Activated CD4-positive, alpha-beta memory T cell treated with anti-CD3 and anti-CD28 coated beads, Interleukin-2, amount 10 ng/mL, durations not matched to agents 7 days and 5 days (primary cell): ENCODE measurements around the gene SIVA1. TPM values are rescaled to one million over a fixed set of nuclear protein-coding genes. Genes with fewer than 3 reads are reported as not detected.
"Not testable (repeated sequence)": the region's sequence is repeated elsewhere in the genome, so short reads cannot be mapped to it uniquely, and the experiment has no call there.

Source experiments
- CTCF ChIA-PET: fragments of 350-600 bp; sonication (Branson Sonifier 250); formaldehyde crosslinking; loops from one replicate; lab custom pipeline; 2021; ENCODE audit warnings: antibody characterized with exemption, inconsistent platforms; lab: Charles Lee
- POLR2A ChIA-PET: fragments of 350-600 bp; sonication (Branson Sonifier 250); formaldehyde crosslinking; loops from one replicate; lab custom pipeline; 2021; ENCODE audit warnings: antibody characterized with exemption; lab: Charles Lee
- DNase-seq: peaks from one replicate; pipeline ENCODE4 v3.0.0-alpha.2; 2020
- H3K27ac Mint-ChIP-seq: one replicate; pipeline ENCODE4 v1.8.0; 2021; ENCODE audit warnings: mild to moderate bottlenecking, mixed read lengths
- H3K27me3 Mint-ChIP-seq: one replicate; pipeline ENCODE4 v1.8.0; 2021; ENCODE audit warnings: mixed read lengths
- H3K36me3 Mint-ChIP-seq: one replicate; pipeline ENCODE4 v1.8.0; 2021; ENCODE audit warnings: low read depth, mixed read lengths
- H3K4me1 Mint-ChIP-seq: one replicate; pipeline ENCODE4 v1.8.0; 2021; ENCODE audit warnings: mixed read lengths
- H3K4me3 Mint-ChIP-seq: one replicate; pipeline ENCODE4 v1.8.0; 2021; ENCODE audit warnings: mild to moderate bottlenecking, mixed read lengths
- H3K9me3 Mint-ChIP-seq: one replicate; pipeline ENCODE4 v1.8.0; 2021; ENCODE audit warnings: mixed read lengths
- total RNA-seq, 2 experiments: library from RNA; stranded (reverse); gene quantifications; one replicate each; pipeline ENCODE4 v1.2.3, GENCODE V29; 2021

Gene SIVA1
- total RNA-seq, 2 experiments from 2014 or later, result 87.0 to 96.2 TPM

- Mint-ChIP-seq H3K36me3 (no peaks in the 10 kb centered on the region), H3K4me3 (no peak overlapping the region), H3K9me3 (no peaks in the 10 kb centered on the region), H3K4me1 (peaks cover 16% of the 10 kb centered on the region), H3K27ac (no peak overlapping the region), H3K27me3 (no peaks in the 10 kb centered on the region)
- no peak for DNase-seq
- CTCF ChIA-PET, result no interaction called here
- POLR2A ChIA-PET, result interaction anchor here (2.1 kb wide), 1 partner anchor 9 kb away, joined by 12 read pairs; the partner anchor contains the start of gene SIVA1
These were observed 10.1 kb upstream of the SIVA1 start for GRCh38 chr14:104742586-104743455.

GRCh38 chr14:104743461-104744380 is 9.2 kb upstream of the SIVA1 start:
- CTCF ChIA-PET, result no interaction called here
- POLR2A ChIA-PET, result interaction anchor here (2.1 kb wide), 1 partner anchor 8 kb away, joined by 12 read pairs; the partner anchor contains the start of gene SIVA1
- no peaks in the 10 kb centered on the region for H3K9me3 Mint-ChIP-seq

GRCh38 chr14:104744484-104744883 is 8.5 kb upstream of the SIVA1 start:
- DNase-seq, result no peak
- peaks cover 16% of the 10 kb centered on the region for H3K4me1 Mint-ChIP-seq
- H3K4me3 Mint-ChIP-seq, result no peak overlapping the region
- H3K27ac Mint-ChIP-seq, result no peak overlapping the region
- H3K27me3 Mint-ChIP-seq, result no peaks in the 10 kb centered on the region
- POLR2A ChIA-PET, result interaction anchor here (0.9 kb wide), 1 partner anchor 21 kb away, joined by 3 read pairs; no protein-coding TSS in a partner anchor
- H3K36me3 Mint-ChIP-seq, result no peaks in the 10 kb centered on the region
- H3K9me3 Mint-ChIP-seq, result no peaks in the 10 kb centered on the region
- CTCF ChIA-PET, result no interaction called here

More at GRCh38 chr14:104743461-104744380, 9.2 kb upstream of the SIVA1 start:
- no peak overlapping the region for H3K4me3 Mint-ChIP-seq
- peaks cover 16% of the 10 kb centered on the region for H3K4me1 Mint-ChIP-seq
- no peak overlapping the region for H3K27ac Mint-ChIP-seq
- no peak for DNase-seq
- H3K36me3 Mint-ChIP-seq, result no peaks in the 10 kb centered on the region
- no peaks in the 10 kb centered on the region for H3K27me3 Mint-ChIP-seq

- Mint-ChIP-seq H3K27me3 (no peaks in the 10 kb centered on the region), H3K36me3 (no peaks in the 10 kb centered on the region), H3K27ac (no peak overlapping the region), H3K9me3 (no peaks in the 10 kb centered on the region), H3K4me1 (peaks cover 16% of the 10 kb centered on the region), H3K4me3 (no peak overlapping the region)
- CTCF ChIA-PET, result no interaction called here
- no peak for DNase-seq
- POLR2A ChIA-PET, result interaction anchor here (0.9 kb wide), 1 partner anchor 22 kb away, joined by 3 read pairs; no protein-coding TSS in a partner anchor
These were observed 7.5 kb upstream of the SIVA1 start for GRCh38 chr14:104745431-104745830.

GRCh38 chr14:104746071-104746545 is 6.8 kb upstream of the SIVA1 start:
- H3K4me1 Mint-ChIP-seq, result peaks cover 16% of the 10 kb centered on the region
- DNase-seq, result peak; percentile 47
- H3K27me3 Mint-ChIP-seq, result no peaks in the 10 kb centered on the region
- H3K36me3 Mint-ChIP-seq, result no peaks in the 10 kb centered on the region
- ChIA-PET POLR2A (no interaction called here), CTCF (no interaction called here)
- no peak overlapping the region for H3K4me3 Mint-ChIP-seq
- no peaks in the 10 kb centered on the region for H3K9me3 Mint-ChIP-seq
- no peak overlapping the region for H3K27ac Mint-ChIP-seq

GRCh38 chr14:104746934-104747481 is 5.9 kb upstream of the SIVA1 start:
- Mint-ChIP-seq H3K36me3 (no peaks in the 10 kb centered on the region), H3K9me3 (no peaks in the 10 kb centered on the region), H3K4me1 (peaks cover 16% of the 10 kb centered on the region), H3K27ac (no peak overlapping the region), H3K4me3 (no peak overlapping the region), H3K27me3 (no peaks in the 10 kb centered on the region)
- ChIA-PET POLR2A (no interaction called here), CTCF (no interaction called here)
- DNase-seq, result no peak

GRCh38 chr14:104747876-104748275 is 5.1 kb upstream of the SIVA1 start:
- H3K4me1 Mint-ChIP-seq, result peaks cover 20% of the 10 kb centered on the region
- CTCF ChIA-PET, result no interaction called here
- H3K27me3 Mint-ChIP-seq, result no peaks in the 10 kb centered on the region

GRCh38 chr14:104749111-104749649 is 3.8 kb upstream of the SIVA1 start:
- Mint-ChIP-seq H3K9me3 (no peaks in the 10 kb centered on the region), H3K4me3 (no peak overlapping the region), H3K27ac (no peak overlapping the region), H3K36me3 (no peaks in the 10 kb centered on the region), H3K4me1 (peaks cover 30% of the 10 kb centered on the region), H3K27me3 (no peaks in the 10 kb centered on the region)
- ChIA-PET CTCF (interaction anchor here (0.5 kb wide), 1 partner anchor 91 kb away, joined by 3 read pairs; no protein-coding TSS in a partner anchor), POLR2A (no interaction called here)
- DNase-seq, result no peak

More at GRCh38 chr14:104747876-104748275, 5.1 kb upstream of the SIVA1 start:
- H3K4me3 Mint-ChIP-seq, result no peak overlapping the region
- no peak overlapping the region for H3K27ac Mint-ChIP-seq
- DNase-seq, result no peak
- no peaks in the 10 kb centered on the region for H3K9me3 Mint-ChIP-seq
- POLR2A ChIA-PET, result no interaction called here
- H3K36me3 Mint-ChIP-seq, result no peaks in the 10 kb centered on the region

- DNase-seq, result no peak
- Mint-ChIP-seq H3K36me3 (no peaks in the 10 kb centered on the region), H3K4me3 (peak overlapping the region; percentile 8), H3K4me1 (peaks cover 37% of the 10 kb centered on the region), H3K27me3 (no peaks in the 10 kb centered on the region), H3K9me3 (no peaks in the 10 kb centered on the region), H3K27ac (no peak overlapping the region)
- POLR2A ChIA-PET, result interaction anchor here (1.4 kb wide), 1 partner anchor 113 kb away, joined by 3 read pairs; no protein-coding TSS in a partner anchor
- CTCF ChIA-PET, result interaction anchor here (4.6 kb wide), 1 partner anchor 15 kb away, joined by 29 read pairs; no protein-coding TSS in a partner anchor
These were observed 2.7 kb upstream of the SIVA1 start for GRCh38 chr14:104750056-104750752.

GRCh38 chr14:104750753-104751057 is 2.2 kb upstream of the SIVA1 start:
- Mint-ChIP-seq H3K4me3 (peak overlapping the region; percentile 48), H3K4me1 (peaks cover 33% of the 10 kb centered on the region)
- DNase-seq, H3K27me3 Mint-ChIP-seq, H3K9me3 Mint-ChIP-seq, H3K36me3 Mint-ChIP-seq, H3K27ac Mint-ChIP-seq: not testable (repeated sequence)
- ChIA-PET CTCF (interaction anchor here (4.6 kb wide), 1 partner anchor 15 kb away, joined by 29 read pairs; no protein-coding TSS in a partner anchor), POLR2A (interaction anchor here (1.4 to 3.2 kb wide), 2 partner anchors 27 to 113 kb away, joined by 3 to 29 read pairs; partner anchors contain the start of gene ADSS1)

GRCh38 chr14:104751539-104752422 is 1.2 kb upstream of the SIVA1 start:
- ChIA-PET CTCF (interaction anchor here (0.9 to 4.6 kb wide), 10 partner anchors 13 to 268 kb away, joined by 3 to 29 read pairs (median 6); partner anchors contain the start of genes ADSS1 and ZBTB42), POLR2A (interaction anchor here (0.7 to 3.2 kb wide), 28 partner anchors 10 to 1190 kb away, joined by 3 to 29 read pairs (median 6); partner anchors contain the start of genes ADSS1, BAG5, CDCA4 and GPR132)
- peaks cover 35% of the 10 kb centered on the region for H3K4me1 Mint-ChIP-seq
- H3K36me3 Mint-ChIP-seq, result peaks cover 9% of the 10 kb centered on the region
- H3K9me3 Mint-ChIP-seq, result no peaks in the 10 kb centered on the region
- no peak for DNase-seq
- H3K27me3 Mint-ChIP-seq, result no peaks in the 10 kb centered on the region
- H3K27ac Mint-ChIP-seq, result peak overlapping the region; percentile 90
- peak overlapping the region; percentile 78 for H3K4me3 Mint-ChIP-seq
